K562 (cell line): Measurements from ENCODE around the gene JPT2. TPM values are rescaled to one million over a fixed set of nuclear protein-coding genes. Genes with fewer than 3 reads are reported as not detected.

ENCODE experiments used
- GATAD2A ChIP-seq: fragments of 450-650 bp; IDR thresholded peaks from 2 replicates; pipeline ENCODE4 v1.6.1; 2017
- NFE2 ChIP-seq: IDR thresholded peaks from 2 replicates; pipeline ENCODE4 v1.6.1; 2014; ENCODE audit warnings: antibody characterized with exemption, low read depth
- PHF8 ChIP-seq: fragments of 200-600 bp; sonication (generic); IDR thresholded peaks from 2 replicates; pipeline ENCODE4 v1.6.1; 2012; ENCODE audit warnings: mixed run types, mild to moderate bottlenecking, inconsistent platforms, low read length, moderate library complexity, borderline replicate concordance
- ZNF75A ChIP-seq: fragments of 450-650 bp; formaldehyde crosslinking; IDR thresholded peaks from 2 replicates; pipeline ENCODE4 v1.4.0; 2020; ENCODE audit warnings: mild to moderate bottlenecking
- ZZZ3 ChIP-seq: fragments of 450-650 bp; IDR thresholded peaks from 2 replicates; pipeline ENCODE4 v1.6.1; 2016; ENCODE audit warnings: antibody characterized with exemption, mild to moderate bottlenecking, moderate library complexity
- polyA plus RNA-seq, 8 experiments: library from polyadenylated mRNA; depleted of rRNA in 4 of 8; stranded (reverse) in 5 of 8; unstranded in 3 of 8; fragments of >200 nt; fragmentation: Nextera tagmentation in 2 of 8; fragmentation: Illumina TruSeq in 1 of 8; extraction: Ambion mirVana in 2 of 8; extraction: Trizol in 1 of 8; gene quantifications; 2 replicates each; pipeline versions ENCODE4 v1.2.1 to v1.2.3, GENCODE V29; 2011 to 2014; ENCODE audit warnings: inconsistent platforms in 1 of 8, missing spikeins in 1 of 8
- total RNA-seq, 7 experiments: library from RNA; depleted of rRNA in 6 of 7; stranded (reverse); fragments of >200 nt in 6 of 7; fragmentation: Illumina TruSeq in 2 of 7; extraction: Trizol in 2 of 7; gene quantifications; 2 replicates each; pipeline versions ENCODE4 v1.2.1 to v1.2.3, GENCODE V29; 2011 to 2021; ENCODE audit warnings: low replicate concordance in 1 of 7
- TF ChIP-seq, protein P1 (sequence below): sonication (generic); formaldehyde crosslinking; IDR thresholded peaks from 2 replicates; pipeline ENCODE4 v1.9.0; 2022; ENCODE audit warnings: mild to moderate bottlenecking, missing genetic modification reagents
- TF ChIP-seq, protein P2 (sequence below): fragments of 450-650 bp; formaldehyde crosslinking; IDR thresholded peaks from 2 replicates; pipeline ENCODE4 v1.4.0; 2020; ENCODE audit warnings: mild to moderate bottlenecking, moderate library complexity
- TF ChIP-seq, protein P3 (sequence below): fragments of 450-650 bp; IDR thresholded peaks from 2 replicates; pipeline ENCODE4 v1.6.1; 2016; ENCODE audit warnings: mild to moderate bottlenecking, moderate library complexity
- TF ChIP-seq, protein P4 (sequence below): fragments of 450-650 bp; IDR thresholded peaks from 2 replicates; pipeline ENCODE4 v1.7.1; 2018; ENCODE audit warnings: mild to moderate bottlenecking, low read depth; ENCODE audit not compliant: partially characterized antibody
- TF ChIP-seq, protein P5 (sequence below): fragments of 450-650 bp; formaldehyde crosslinking; IDR thresholded peaks from 2 replicates; pipeline ENCODE4 v1.4.0; 2020; ENCODE audit warnings: mild to moderate bottlenecking, moderate library complexity

JPT2 gene
- total and polyA plus RNA-seq, 9 of the 15 experiments (the other 6 are each of a cell fraction or from before 2014, with no cell fraction given), result 25.5 to 133 (median 106) TPM

DNA sequence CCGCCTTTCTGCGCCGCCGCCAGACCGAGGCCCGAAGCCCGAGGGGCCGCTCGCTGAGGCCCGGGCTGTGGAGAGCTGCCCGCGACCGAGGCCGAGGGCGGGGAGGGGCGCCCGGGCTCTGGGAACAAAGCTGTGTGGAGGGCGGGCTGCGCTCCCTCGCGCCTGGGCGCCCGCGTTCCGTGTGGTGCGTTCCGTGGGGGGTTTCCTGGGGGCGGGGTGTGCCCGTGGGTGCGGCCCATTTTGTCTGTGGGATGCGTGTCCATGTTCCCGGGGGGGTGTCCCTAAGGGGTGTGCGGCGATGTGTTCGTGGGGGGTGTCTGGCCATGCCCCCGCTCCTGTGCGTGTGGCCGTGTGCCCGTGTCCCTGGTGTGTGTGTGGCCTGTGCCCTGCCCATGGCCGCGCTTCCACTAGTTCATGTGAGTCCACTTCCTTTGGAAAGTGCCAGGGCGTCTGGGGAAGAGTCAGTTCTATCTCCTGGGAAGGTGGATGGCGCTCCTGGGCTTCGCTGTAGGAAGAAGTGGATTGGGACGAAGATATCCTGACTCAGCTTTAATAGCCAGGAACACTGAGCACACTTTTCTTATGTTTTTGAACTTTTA is 520 bp downstream of the JPT2 start (continued):
- peak; percentile 74; the same call in 1 of the 2 replicates for TF ChIP-seq GATAD2A
- no peak for TF ChIP-seq ZNF75A (CRISPR knock-in tag)
- TF ChIP-seq, protein P1, sequence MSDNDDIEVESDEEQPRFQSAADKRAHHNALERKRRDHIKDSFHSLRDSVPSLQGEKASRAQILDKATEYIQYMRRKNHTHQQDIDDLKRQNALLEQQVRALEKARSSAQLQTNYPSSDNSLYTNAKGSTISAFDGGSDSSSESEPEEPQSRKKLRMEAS (CRISPR knock-in tag), result peak; percentile 5; the same call in 1 of the 2 replicates
- TF ChIP-seq, protein P2, sequence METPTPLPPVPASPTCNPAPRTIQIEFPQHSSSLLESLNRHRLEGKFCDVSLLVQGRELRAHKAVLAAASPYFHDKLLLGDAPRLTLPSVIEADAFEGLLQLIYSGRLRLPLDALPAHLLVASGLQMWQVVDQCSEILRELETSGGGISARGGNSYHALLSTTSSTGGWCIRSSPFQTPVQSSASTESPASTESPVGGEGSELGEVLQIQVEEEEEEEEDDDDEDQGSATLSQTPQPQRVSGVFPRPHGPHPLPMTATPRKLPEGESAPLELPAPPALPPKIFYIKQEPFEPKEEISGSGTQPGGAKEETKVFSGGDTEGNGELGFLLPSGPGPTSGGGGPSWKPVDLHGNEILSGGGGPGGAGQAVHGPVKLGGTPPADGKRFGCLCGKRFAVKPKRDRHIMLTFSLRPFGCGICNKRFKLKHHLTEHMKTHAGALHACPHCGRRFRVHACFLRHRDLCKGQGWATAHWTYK (CRISPR knock-in tag), result no peak
- TF ChIP-seq PHF8, result peak; percentile 15; the same call in 1 of the 2 replicates
- TF ChIP-seq, protein P3, sequence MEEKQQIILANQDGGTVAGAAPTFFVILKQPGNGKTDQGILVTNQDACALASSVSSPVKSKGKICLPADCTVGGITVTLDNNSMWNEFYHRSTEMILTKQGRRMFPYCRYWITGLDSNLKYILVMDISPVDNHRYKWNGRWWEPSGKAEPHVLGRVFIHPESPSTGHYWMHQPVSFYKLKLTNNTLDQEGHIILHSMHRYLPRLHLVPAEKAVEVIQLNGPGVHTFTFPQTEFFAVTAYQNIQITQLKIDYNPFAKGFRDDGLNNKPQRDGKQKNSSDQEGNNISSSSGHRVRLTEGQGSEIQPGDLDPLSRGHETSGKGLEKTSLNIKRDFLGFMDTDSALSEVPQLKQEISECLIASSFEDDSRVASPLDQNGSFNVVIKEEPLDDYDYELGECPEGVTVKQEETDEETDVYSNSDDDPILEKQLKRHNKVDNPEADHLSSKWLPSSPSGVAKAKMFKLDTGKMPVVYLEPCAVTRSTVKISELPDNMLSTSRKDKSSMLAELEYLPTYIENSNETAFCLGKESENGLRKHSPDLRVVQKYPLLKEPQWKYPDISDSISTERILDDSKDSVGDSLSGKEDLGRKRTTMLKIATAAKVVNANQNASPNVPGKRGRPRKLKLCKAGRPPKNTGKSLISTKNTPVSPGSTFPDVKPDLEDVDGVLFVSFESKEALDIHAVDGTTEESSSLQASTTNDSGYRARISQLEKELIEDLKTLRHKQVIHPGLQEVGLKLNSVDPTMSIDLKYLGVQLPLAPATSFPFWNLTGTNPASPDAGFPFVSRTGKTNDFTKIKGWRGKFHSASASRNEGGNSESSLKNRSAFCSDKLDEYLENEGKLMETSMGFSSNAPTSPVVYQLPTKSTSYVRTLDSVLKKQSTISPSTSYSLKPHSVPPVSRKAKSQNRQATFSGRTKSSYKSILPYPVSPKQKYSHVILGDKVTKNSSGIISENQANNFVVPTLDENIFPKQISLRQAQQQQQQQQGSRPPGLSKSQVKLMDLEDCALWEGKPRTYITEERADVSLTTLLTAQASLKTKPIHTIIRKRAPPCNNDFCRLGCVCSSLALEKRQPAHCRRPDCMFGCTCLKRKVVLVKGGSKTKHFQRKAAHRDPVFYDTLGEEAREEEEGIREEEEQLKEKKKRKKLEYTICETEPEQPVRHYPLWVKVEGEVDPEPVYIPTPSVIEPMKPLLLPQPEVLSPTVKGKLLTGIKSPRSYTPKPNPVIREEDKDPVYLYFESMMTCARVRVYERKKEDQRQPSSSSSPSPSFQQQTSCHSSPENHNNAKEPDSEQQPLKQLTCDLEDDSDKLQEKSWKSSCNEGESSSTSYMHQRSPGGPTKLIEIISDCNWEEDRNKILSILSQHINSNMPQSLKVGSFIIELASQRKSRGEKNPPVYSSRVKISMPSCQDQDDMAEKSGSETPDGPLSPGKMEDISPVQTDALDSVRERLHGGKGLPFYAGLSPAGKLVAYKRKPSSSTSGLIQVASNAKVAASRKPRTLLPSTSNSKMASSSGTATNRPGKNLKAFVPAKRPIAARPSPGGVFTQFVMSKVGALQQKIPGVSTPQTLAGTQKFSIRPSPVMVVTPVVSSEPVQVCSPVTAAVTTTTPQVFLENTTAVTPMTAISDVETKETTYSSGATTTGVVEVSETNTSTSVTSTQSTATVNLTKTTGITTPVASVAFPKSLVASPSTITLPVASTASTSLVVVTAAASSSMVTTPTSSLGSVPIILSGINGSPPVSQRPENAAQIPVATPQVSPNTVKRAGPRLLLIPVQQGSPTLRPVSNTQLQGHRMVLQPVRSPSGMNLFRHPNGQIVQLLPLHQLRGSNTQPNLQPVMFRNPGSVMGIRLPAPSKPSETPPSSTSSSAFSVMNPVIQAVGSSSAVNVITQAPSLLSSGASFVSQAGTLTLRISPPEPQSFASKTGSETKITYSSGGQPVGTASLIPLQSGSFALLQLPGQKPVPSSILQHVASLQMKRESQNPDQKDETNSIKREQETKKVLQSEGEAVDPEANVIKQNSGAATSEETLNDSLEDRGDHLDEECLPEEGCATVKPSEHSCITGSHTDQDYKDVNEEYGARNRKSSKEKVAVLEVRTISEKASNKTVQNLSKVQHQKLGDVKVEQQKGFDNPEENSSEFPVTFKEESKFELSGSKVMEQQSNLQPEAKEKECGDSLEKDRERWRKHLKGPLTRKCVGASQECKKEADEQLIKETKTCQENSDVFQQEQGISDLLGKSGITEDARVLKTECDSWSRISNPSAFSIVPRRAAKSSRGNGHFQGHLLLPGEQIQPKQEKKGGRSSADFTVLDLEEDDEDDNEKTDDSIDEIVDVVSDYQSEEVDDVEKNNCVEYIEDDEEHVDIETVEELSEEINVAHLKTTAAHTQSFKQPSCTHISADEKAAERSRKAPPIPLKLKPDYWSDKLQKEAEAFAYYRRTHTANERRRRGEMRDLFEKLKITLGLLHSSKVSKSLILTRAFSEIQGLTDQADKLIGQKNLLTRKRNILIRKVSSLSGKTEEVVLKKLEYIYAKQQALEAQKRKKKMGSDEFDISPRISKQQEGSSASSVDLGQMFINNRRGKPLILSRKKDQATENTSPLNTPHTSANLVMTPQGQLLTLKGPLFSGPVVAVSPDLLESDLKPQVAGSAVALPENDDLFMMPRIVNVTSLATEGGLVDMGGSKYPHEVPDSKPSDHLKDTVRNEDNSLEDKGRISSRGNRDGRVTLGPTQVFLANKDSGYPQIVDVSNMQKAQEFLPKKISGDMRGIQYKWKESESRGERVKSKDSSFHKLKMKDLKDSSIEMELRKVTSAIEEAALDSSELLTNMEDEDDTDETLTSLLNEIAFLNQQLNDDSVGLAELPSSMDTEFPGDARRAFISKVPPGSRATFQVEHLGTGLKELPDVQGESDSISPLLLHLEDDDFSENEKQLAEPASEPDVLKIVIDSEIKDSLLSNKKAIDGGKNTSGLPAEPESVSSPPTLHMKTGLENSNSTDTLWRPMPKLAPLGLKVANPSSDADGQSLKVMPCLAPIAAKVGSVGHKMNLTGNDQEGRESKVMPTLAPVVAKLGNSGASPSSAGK, result peak; percentile 41; the same call in 1 of the 2 replicates
- TF ChIP-seq ZZZ3, result no peak
- TF ChIP-seq, protein P4, sequence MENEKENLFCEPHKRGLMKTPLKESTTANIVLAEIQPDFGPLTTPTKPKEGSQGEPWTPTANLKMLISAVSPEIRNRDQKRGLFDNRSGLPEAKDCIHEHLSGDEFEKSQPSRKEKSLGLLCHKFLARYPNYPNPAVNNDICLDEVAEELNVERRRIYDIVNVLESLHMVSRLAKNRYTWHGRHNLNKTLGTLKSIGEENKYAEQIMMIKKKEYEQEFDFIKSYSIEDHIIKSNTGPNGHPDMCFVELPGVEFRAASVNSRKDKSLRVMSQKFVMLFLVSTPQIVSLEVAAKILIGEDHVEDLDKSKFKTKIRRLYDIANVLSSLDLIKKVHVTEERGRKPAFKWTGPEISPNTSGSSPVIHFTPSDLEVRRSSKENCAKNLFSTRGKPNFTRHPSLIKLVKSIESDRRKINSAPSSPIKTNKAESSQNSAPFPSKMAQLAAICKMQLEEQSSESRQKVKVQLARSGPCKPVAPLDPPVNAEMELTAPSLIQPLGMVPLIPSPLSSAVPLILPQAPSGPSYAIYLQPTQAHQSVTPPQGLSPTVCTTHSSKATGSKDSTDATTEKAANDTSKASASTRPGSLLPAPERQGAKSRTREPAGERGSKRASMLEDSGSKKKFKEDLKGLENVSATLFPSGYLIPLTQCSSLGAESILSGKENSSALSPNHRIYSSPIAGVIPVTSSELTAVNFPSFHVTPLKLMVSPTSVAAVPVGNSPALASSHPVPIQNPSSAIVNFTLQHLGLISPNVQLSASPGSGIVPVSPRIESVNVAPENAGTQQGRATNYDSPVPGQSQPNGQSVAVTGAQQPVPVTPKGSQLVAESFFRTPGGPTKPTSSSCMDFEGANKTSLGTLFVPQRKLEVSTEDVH, result no peak
- TF ChIP-seq, protein P5, sequence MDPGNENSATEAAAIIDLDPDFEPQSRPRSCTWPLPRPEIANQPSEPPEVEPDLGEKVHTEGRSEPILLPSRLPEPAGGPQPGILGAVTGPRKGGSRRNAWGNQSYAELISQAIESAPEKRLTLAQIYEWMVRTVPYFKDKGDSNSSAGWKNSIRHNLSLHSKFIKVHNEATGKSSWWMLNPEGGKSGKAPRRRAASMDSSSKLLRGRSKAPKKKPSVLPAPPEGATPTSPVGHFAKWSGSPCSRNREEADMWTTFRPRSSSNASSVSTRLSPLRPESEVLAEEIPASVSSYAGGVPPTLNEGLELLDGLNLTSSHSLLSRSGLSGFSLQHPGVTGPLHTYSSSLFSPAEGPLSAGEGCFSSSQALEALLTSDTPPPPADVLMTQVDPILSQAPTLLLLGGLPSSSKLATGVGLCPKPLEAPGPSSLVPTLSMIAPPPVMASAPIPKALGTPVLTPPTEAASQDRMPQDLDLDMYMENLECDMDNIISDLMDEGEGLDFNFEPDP (CRISPR knock-in tag), result no peak
- peak; percentile 29; the same call in 1 of the 2 replicates for TF ChIP-seq NFE2
